Subcutaneous preadipocyte (primary cell): Measurements from ENCODE around the gene AAMP. TPM values are rescaled to one million over a fixed set of nuclear protein-coding genes. Genes with fewer than 3 reads are reported as not detected.

ENCODE experiments used
- total RNA-seq: library from RNA; depleted of rRNA; stranded (reverse); fragments of >200 nt; gene quantifications from 2 replicates; pipeline ENCODE4 v1.2.3, GENCODE V29; 2012

AAMP gene
- 108 and 115 TPM in 2 replicates for total RNA-seq

DNA sequence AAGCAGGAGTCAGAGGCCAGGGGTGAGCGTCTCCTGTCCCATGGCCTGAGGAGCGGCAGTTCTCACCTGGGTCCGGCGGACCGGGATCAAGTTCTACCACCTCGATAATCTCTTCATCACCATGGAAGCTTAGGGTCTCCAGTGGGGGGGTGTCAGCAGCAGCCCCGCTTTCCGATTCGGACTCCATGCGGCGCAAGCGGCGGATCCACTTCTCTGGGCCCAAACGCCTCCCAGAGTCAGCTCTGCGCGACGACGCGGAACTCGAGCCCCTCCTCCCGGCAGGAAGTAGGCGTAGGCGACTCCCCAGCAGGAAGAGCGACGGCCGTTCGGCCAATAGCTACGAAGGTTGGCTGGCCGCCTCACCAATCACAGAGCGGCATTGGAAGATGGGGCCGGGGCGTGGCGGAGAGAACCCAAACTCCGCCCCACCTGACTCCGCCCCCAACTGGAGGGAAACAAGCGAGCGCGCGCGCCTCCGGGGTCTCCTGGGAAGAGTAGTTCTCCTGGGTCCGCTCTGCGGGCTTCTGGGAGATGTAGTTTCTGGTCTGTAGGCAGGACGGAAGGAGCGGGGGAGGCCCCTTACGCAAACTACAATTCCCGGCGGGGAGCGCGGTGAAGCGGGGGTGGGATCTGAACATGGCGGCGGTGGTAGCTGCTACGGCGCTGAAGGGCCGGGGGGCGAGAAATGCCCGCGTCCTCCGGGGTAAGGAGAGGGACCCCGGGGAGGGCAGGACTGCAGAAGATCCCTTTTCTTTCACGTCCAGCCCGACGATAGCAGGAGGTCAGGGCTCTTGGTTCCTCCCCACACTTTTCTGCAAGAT is at the start of gene AAMP, which contains the start of gene PNKD:
Gene AAMP, minus strand, starts transcription at position 238 of the 821 bp plus-strand sequence. Its CDS starts 51 bp downstream, at position 187.
Gene PNKD, plus strand, starts transcription at position 620 of the 821 bp plus-strand sequence. Its CDS starts 17 bp downstream, at position 637.

GRCh38 chr2:218292048-218293014 is 22.4 kb upstream of the AAMP start, which contains the start of gene TMBIM1:
TMBIM1 (minus strand) TSS chr2:218292503; CDS start chr2:218282141, 10,362 bp downstream.

GRCh38 chr2:218260742-218261422 is 9.1 kb downstream of the AAMP start, which contains the start of gene GPBAR1:
GPBAR1 (plus strand) TSS chr2:218261015; CDS start chr2:218262725, 1,710 bp downstream.

DNA sequence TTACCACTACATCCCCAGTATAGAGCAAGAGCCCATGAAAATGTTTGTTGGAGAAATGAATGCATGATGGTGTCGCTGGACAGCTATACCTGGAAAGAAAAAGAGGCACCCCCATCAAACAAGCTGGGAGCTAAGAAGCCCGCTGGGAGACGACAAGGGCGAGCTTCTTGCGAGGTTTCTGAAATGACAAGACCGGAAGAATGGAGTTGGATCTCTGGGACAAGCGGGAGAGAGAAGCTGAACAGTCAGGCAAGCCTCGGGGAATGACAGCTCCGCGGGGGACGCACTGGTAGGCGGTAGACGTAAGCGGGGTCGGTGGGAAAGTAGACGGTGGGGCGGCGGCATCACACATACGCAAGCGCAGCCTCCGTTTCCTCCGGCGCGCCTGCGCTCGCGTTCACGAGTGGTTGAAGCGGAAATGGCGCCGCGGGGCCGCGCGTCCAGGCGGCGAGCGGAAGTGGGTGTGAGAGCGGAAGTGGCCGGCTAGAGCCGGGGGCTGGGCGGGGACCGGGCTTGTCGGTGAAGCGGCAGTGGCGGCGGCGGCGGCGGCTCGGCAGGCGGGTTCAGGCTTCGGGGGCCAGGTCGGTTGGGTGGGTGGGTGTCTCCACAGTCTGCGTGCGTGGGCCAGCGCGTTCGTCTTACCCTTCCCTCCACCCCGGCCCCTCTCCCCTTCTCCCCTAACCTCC is 53.1 kb downstream of the AAMP start, which contains the start of gene ARPC2:
Gene ARPC2, plus strand, starts transcription at position 516 of the 686 bp plus-strand sequence. CDS start 282 bp downstream, outside the sequence.

Other genes starting within 250 kb of the AAMP start
- not detected in 2 replicates for gene RUFY4, start 200.9 kb downstream of the AAMP start, total RNA-seq
- gene CXCR2, start 144.1 kb downstream of the AAMP start, total RNA-seq: not detected in 2 replicates
- not detected in 2 replicates for gene CXCR1, start 103.2 kb downstream of the AAMP start, total RNA-seq
- gene ARPC2, start 52.9 kb downstream of the AAMP start, total RNA-seq: 299 and 362 TPM in 2 replicates
- 0.20 TPM in 1 of 2 replicates, not detected in the other for gene GPBAR1, start 9.1 kb downstream of the AAMP start, total RNA-seq
- gene PNKD, start 382 bp upstream of the AAMP start, total RNA-seq: 17.8 and 28.3 TPM in 2 replicates
- gene TMBIM1, start 22.4 kb upstream of the AAMP start, total RNA-seq: 125 and 138 TPM in 2 replicates
- gene CATIP, start 86.7 kb upstream of the AAMP start, total RNA-seq: not detected in 2 replicates
- under 0.01 and 0.20 TPM in 2 replicates for gene SLC11A1, start 112.1 kb upstream of the AAMP start, total RNA-seq
- gene CTDSP1, start 129.7 kb upstream of the AAMP start, total RNA-seq: 46.7 and 54.5 TPM in 2 replicates
- gene VIL1, start 149.0 kb upstream of the AAMP start, total RNA-seq: under 0.01 TPM in 1 of 2 replicates, not detected in the other